Suprapubic skin (tissue), 3 donors: Measurements from ENCODE around the gene SLC6A6.

ENCODE experiments used
- CTCF ChIP-seq, 2 donors: fragments of 200-600 bp in 1 of 2; fragments of 450-650 bp in 1 of 2; sonication (generic) in 1 of 2; IDR thresholded peaks; one replicate each; pipeline ENCODE4 v1.5.1; 2016 to 2019; ENCODE audit warnings: antibody characterized with exemption in 2 of 2, mild to moderate bottlenecking in 1 of 2, moderate library complexity in 1 of 2
- POLR2A ChIP-seq, 2 donors: fragments of 450-650 bp; IDR thresholded peaks; one replicate each; pipeline ENCODE4 v1.6.1; 2017; ENCODE audit warnings: antibody characterized with exemption in 2 of 2, mild to moderate bottlenecking in 2 of 2, moderate library complexity in 2 of 2

GRCh38 chr3:14388201-14388600 lies 14.2 kb upstream of the SLC6A6 start:
- TF ChIP-seq CTCF (IDR thresholded peaks at IDR 0.05) (no peak), POLR2A (IDR thresholded peaks at IDR 0.05) (no peak)
